Measurements from ENCODE around the gene NR6A1.

The NR6A1 gene

DNA sequence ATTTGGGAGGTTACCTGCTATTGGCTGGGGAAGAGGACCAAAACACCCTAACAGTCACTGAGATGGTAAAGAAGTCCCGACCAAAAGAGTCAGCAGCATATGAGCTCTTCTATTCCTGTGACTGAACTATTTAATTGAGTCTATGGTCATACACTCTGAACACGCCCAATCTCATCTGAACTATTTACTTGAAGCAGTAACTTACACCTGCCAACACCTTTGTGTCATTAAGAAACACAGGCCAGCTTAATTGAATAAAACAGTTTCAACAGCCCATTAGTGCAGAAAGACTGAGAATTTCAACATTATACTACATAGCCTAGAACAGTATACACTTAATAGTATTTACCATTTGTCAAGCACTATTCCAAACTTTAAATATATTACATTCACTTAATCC is 47.8 kb downstream of the NR6A1 start:
- Histone ChIP-seq H3K79me2 (ENCODE audit: insufficient read depth, low read length) (no peaks in the 10 kb centered on the region), H3K9me2 (replicated peaks; ENCODE audit: low read depth, low read length) (no peaks in the 10 kb centered on the region), H2AFZ (ENCODE audit: low read length) (no peak overlapping the region), H3K36me3 (ENCODE audit: insufficient read depth, low read length) (no peaks in the 10 kb centered on the region), H3K9me3 (ENCODE audit: insufficient read depth, low read depth, low read length) (no peaks in the 10 kb centered on the region), H3K27me3 (ENCODE audit: insufficient read depth, low read length, poor library complexity, severe bottlenecking) (no peaks in the 10 kb centered on the region), H3K4me2 (ENCODE audit: low read depth, low read length, poor library complexity, severe bottlenecking) (no peak overlapping the region), H3K4me1 (ENCODE audit: insufficient read depth, low read length, poor library complexity, severe bottlenecking) (no peaks in the 10 kb centered on the region), H4K20me1 (ENCODE audit: insufficient read depth, low read length, poor library complexity, severe bottlenecking) (no peaks in the 10 kb centered on the region), H3F3A (ENCODE audit: low read depth) (no peaks in the 10 kb centered on the region), H3K4me3 (ENCODE audit: low read length, poor library complexity, severe bottlenecking) (no peak overlapping the region), H3K9ac (ENCODE audit: low read depth, low read length, poor library complexity, severe bottlenecking) (no peak overlapping the region)
- no peak for TF ChIP-seq EZH2phosphoT487 (IDR thresholded peaks at IDR 0.05; ENCODE audit: borderline replicate concordance)
- TF ChIP-seq, protein P1, sequence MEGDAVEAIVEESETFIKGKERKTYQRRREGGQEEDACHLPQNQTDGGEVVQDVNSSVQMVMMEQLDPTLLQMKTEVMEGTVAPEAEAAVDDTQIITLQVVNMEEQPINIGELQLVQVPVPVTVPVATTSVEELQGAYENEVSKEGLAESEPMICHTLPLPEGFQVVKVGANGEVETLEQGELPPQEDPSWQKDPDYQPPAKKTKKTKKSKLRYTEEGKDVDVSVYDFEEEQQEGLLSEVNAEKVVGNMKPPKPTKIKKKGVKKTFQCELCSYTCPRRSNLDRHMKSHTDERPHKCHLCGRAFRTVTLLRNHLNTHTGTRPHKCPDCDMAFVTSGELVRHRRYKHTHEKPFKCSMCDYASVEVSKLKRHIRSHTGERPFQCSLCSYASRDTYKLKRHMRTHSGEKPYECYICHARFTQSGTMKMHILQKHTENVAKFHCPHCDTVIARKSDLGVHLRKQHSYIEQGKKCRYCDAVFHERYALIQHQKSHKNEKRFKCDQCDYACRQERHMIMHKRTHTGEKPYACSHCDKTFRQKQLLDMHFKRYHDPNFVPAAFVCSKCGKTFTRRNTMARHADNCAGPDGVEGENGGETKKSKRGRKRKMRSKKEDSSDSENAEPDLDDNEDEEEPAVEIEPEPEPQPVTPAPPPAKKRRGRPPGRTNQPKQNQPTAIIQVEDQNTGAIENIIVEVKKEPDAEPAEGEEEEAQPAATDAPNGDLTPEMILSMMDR (conservative IDR thresholded peaks at IDR 0.05; ENCODE audit: low read length) = no peak

DNA sequence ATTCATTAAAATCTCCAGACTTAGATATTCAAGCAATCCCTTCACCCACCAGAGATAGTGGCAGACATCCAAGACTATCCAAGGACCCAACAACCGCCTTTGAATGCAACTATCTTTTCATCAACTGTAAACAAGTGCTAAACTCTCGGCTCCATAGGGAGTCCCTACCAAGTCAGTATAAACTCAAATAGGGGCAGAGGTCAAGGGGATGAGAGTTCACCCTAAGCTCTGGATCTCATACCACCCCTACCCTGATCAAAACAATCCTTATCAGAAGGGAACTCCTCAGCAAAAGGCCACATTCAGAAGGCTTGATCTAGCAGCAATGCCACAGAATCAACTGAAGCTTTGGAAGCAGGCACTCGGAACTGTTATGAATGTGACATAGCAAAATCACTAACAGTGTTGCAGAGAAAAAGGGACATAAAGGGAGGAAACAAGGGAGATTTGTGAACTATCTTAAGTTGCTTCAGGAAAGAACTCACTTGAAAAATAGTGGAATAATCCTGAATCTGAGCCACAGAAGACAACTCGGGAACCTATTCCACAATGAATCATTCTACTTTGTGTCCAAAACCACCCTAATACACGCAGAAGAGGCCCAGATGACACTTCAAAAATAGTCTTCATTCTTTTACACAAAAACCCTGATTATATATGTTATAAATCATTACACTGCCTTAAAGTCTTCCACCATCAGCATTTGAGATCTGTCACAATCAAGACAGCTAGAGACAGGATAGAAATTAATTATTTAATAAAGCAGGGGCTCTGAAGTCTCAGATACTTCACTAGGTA is 49.8 kb downstream of the NR6A1 start:
- H3K4me2 ChIP-seq (ENCODE audit: low read depth, low read length, poor library complexity, severe bottlenecking) = no peak overlapping the region

DNA sequence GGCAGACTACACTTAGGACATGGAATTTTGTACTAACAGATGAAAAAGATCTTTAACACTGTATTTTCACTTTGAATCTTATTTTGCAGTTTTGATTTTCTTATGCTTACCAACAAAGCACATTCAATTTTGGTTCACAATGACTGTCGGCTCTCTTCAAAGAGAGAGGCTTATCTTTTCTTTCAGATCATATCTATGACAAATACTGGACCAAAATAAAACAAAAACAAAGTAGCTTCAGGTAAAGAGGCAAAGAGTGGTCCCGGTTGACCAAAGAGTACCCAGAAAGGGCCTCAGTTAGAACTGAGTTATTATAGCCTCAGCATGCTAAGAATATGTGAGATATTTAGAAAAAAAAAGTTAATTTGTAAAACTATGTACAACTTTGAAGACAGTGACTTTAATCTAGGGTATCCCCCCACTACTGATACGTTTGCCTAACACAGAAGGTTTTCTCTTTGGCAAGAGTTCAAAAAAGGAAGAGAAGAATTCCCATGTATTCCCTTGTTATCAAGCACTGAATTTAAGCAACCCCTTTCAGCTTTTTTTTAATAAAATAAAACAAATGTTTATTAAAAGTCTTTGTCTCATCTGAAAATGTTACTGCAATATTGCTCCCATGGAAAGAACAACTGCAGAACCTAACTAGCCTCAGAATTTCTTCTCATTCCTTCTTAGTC is 50.5 kb downstream of the NR6A1 start:
- no peak overlapping the region for H3K9ac ChIP-seq (ENCODE audit: low read depth, low read length, poor library complexity, severe bottlenecking)
- no peaks in the 10 kb centered on the region for H3K27me3 ChIP-seq (ENCODE audit: insufficient read depth, low read length, poor library complexity, severe bottlenecking)
- no peaks in the 10 kb centered on the region for H4K20me1 ChIP-seq (ENCODE audit: insufficient read depth, low read length, poor library complexity, severe bottlenecking)
- H3K4me3 ChIP-seq (ENCODE audit: low read length, poor library complexity, severe bottlenecking) = no peak overlapping the region
- no peaks in the 10 kb centered on the region for H3K9me2 ChIP-seq (replicated peaks; ENCODE audit: low read depth, low read length)
- H3K36me3 ChIP-seq (ENCODE audit: insufficient read depth, low read length) = no peaks in the 10 kb centered on the region
- H3K4me2 ChIP-seq (ENCODE audit: low read depth, low read length, poor library complexity, severe bottlenecking) = no peak overlapping the region
- no peaks in the 10 kb centered on the region for H3F3A ChIP-seq (ENCODE audit: low read depth)
- no peak for TF ChIP-seq EZH2phosphoT487 (IDR thresholded peaks at IDR 0.05; ENCODE audit: borderline replicate concordance)
- TF ChIP-seq, protein P1 (conservative IDR thresholded peaks at IDR 0.05; ENCODE audit: low read length) = no peak
- H2AFZ ChIP-seq (ENCODE audit: low read length) = no peak overlapping the region
- H3K79me2 ChIP-seq (ENCODE audit: insufficient read depth, low read length) = no peaks in the 10 kb centered on the region
- H3K9me3 ChIP-seq (ENCODE audit: insufficient read depth, low read depth, low read length) = no peaks in the 10 kb centered on the region
- H3K4me1 ChIP-seq (ENCODE audit: insufficient read depth, low read length, poor library complexity, severe bottlenecking) = no peaks in the 10 kb centered on the region

More for the DNA sequence above, 49.8 kb downstream of the NR6A1 start:
- H4K20me1 ChIP-seq (ENCODE audit: insufficient read depth, low read length, poor library complexity, severe bottlenecking) = no peaks in the 10 kb centered on the region
- no peak overlapping the region for H3K9ac ChIP-seq (ENCODE audit: low read depth, low read length, poor library complexity, severe bottlenecking)
- no peaks in the 10 kb centered on the region for H3K79me2 ChIP-seq (ENCODE audit: insufficient read depth, low read length)
- H3K27me3 ChIP-seq (ENCODE audit: insufficient read depth, low read length, poor library complexity, severe bottlenecking) = no peaks in the 10 kb centered on the region
- no peaks in the 10 kb centered on the region for H3F3A ChIP-seq (ENCODE audit: low read depth)
- H3K4me1 ChIP-seq (ENCODE audit: insufficient read depth, low read length, poor library complexity, severe bottlenecking) = no peaks in the 10 kb centered on the region
- no peak overlapping the region for H2AFZ ChIP-seq (ENCODE audit: low read length)
- H3K9me3 ChIP-seq (ENCODE audit: insufficient read depth, low read depth, low read length) = no peaks in the 10 kb centered on the region
- H3K4me3 ChIP-seq (ENCODE audit: low read length, poor library complexity, severe bottlenecking) = no peak overlapping the region
- no peaks in the 10 kb centered on the region for H3K9me2 ChIP-seq (replicated peaks; ENCODE audit: low read depth, low read length)
- no peak for TF ChIP-seq EZH2phosphoT487 (IDR thresholded peaks at IDR 0.05; ENCODE audit: borderline replicate concordance)
- TF ChIP-seq, protein P1 (conservative IDR thresholded peaks at IDR 0.05; ENCODE audit: low read length) = no peak
- H3K36me3 ChIP-seq (ENCODE audit: insufficient read depth, low read length) = no peaks in the 10 kb centered on the region

Measured in Loucy (cell line).